Measurements from ENCODE around the gene LY6G5B.

- TF ChIP-seq EZH2 (IDR thresholded peaks at IDR 0.05): no peak
- TF ChIP-seq POLR2AphosphoS5 (IDR thresholded peaks at IDR 0.05; ENCODE audit: borderline replicate concordance, low read depth, low read length): no peak
Observed at GRCh38 chr6:31631681-31632278, 38.0 kb upstream of the LY6G5B start.

Data from SK-N-MC (cell line).